Activated T-helper 1 cell treated with anti-CD3 and anti-CD28 coated beads, Interleukin-12 subunit alpha, Interleukin-12 subunit beta, Interleukin-2, Interleukin-4 antibody, amounts not matched to agents 30 ng/mL and 10 ng/mL and 1 ng/mL, durations not matched to agents 14 hours and 24 hours and 36 hours (primary cell): ENCODE data around the gene GGCX. TPM values are rescaled to one million over a fixed set of nuclear protein-coding genes. Genes with fewer than 3 reads are reported as not detected.

Experiments
- DNase-seq: peaks from one replicate; pipeline ENCODE4 v3.0.0; 2021; ENCODE audit warnings: low spot score
- H3K27ac Mint-ChIP-seq: one replicate; pipeline ENCODE4 v1.8.0; 2021; ENCODE audit warnings: mild to moderate bottlenecking, mixed read lengths
- H3K27me3 Mint-ChIP-seq: one replicate; pipeline ENCODE4 v1.8.0; 2022; ENCODE audit warnings: mild to moderate bottlenecking, moderate library complexity, mixed read lengths; ENCODE audit not compliant: insufficient read depth
- H3K36me3 Mint-ChIP-seq: one replicate; pipeline ENCODE4 v1.8.0; 2021; ENCODE audit warnings: low read depth, mixed read lengths
- H3K4me1 Mint-ChIP-seq: one replicate; pipeline ENCODE4 v1.8.0; 2021; ENCODE audit warnings: low read depth, mixed read lengths
- H3K4me3 Mint-ChIP-seq: one replicate; pipeline ENCODE4 v1.8.0; 2021; ENCODE audit warnings: mild to moderate bottlenecking, moderate library complexity, mixed read lengths
- H3K9me3 Mint-ChIP-seq: one replicate; pipeline ENCODE4 v1.8.0; 2021; ENCODE audit warnings: mixed read lengths
- intact Hi-C: fragments of 100-400 bp; cut with micrococcal nuclease; formaldehyde crosslinking; loops from one replicate; pipeline ENCODE4 v1.15.1; 2024
- total RNA-seq: library from RNA; stranded (reverse); gene quantifications from 2 replicates; pipeline ENCODE4 v1.2.3, GENCODE V29; 2022

GGCX gene
- total RNA-seq, 1 donor from 2014 or later, result 26.2 TPM

DNA sequence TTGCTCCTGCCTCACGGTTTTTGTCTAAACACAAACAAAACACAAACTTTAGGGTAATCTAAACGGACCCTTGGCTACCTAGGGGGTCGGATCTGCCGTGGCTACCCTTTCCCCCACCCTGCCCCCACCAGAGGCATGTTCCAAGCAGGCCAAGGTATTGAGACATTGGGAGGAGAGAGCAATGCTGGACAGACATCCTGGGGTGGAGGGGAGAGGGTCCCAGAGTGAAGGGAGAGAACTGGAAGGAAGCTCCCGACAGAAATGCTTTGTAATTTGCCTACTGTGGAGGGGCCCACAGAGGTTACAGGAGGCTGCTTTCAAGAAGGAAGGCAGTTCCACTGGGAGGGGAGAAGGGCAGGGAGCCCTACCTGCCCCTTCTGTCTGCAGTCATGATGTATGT lies 36.3 kb downstream of the GGCX start:
- Mint-ChIP-seq H3K36me3 (no peaks in the 10 kb centered on the region), H3K27ac (no peak overlapping the region), H3K9me3 (no peaks in the 10 kb centered on the region), H3K4me1 (no peaks in the 10 kb centered on the region), H3K27me3 (peaks cover 24% of the 10 kb centered on the region), H3K4me3 (no peak overlapping the region)
- intact Hi-C loops, result no loop called here
- DNase-seq, result no peak

DNA sequence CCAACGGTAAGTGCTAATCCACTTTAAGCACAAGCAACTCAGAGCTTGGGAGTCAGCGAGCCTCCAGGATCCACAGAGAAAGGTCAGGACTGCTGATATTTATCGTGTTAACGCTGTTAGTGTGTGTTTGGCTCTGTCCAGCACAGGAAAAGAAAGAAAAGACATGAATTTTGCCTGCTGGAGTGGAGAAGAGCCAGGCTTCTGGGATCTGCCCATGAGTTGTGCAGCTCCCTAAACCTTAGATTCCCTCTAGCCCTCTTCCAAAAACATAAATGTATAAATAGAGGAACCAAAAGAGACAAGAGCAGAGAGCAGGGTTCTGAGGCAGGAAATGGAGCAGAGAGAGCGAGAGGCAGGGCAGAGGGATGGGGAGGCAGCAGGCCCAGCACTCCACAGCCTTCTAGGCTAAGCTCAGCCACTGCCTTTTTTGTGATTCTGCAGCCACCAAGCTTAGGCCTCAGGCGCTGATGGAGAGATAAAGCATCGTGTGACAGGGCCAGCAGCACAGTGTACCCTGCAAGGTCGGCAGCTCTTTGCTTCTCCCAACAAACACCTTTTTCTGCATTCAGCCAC lies 36.9 kb downstream of the GGCX start:
- no peak overlapping the region for H3K27ac Mint-ChIP-seq
- H3K27me3 Mint-ChIP-seq, result peaks cover 18% of the 10 kb centered on the region
- intact Hi-C loops, result no loop called here
- no peak for DNase-seq
- H3K9me3 Mint-ChIP-seq, result no peaks in the 10 kb centered on the region
- H3K4me1 Mint-ChIP-seq, result no peaks in the 10 kb centered on the region
- no peak overlapping the region for H3K4me3 Mint-ChIP-seq
- no peaks in the 10 kb centered on the region for H3K36me3 Mint-ChIP-seq

DNA sequence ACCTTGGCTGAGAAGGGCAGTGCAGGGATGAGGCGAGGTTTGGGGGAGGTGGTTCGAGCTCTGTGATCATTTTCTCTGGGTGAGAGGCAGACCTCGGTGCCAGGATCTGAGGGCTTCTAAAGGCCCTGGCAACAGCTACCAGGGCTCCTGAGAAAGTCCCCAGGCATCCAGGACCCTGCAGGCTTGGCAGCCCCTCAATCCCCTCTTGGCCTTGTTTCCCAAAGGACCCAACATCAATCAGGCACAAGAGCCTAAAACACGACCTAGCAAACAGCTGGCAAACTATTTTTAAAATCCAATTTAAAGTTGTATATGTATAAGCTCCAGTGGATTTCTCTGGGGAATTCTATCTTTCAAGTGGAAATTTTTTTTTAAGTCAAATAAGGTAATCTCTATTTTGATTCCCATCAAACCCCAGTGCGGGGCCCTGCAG lies 37.4 kb downstream of the GGCX start:
- Mint-ChIP-seq H3K4me1 (no peaks in the 10 kb centered on the region), H3K9me3 (no peaks in the 10 kb centered on the region), H3K27me3 (peaks cover 18% of the 10 kb centered on the region), H3K36me3 (no peaks in the 10 kb centered on the region), H3K27ac (no peak overlapping the region), H3K4me3 (no peak overlapping the region)
- DNase-seq, result no peak
- intact Hi-C loops, result no loop called here

DNA sequence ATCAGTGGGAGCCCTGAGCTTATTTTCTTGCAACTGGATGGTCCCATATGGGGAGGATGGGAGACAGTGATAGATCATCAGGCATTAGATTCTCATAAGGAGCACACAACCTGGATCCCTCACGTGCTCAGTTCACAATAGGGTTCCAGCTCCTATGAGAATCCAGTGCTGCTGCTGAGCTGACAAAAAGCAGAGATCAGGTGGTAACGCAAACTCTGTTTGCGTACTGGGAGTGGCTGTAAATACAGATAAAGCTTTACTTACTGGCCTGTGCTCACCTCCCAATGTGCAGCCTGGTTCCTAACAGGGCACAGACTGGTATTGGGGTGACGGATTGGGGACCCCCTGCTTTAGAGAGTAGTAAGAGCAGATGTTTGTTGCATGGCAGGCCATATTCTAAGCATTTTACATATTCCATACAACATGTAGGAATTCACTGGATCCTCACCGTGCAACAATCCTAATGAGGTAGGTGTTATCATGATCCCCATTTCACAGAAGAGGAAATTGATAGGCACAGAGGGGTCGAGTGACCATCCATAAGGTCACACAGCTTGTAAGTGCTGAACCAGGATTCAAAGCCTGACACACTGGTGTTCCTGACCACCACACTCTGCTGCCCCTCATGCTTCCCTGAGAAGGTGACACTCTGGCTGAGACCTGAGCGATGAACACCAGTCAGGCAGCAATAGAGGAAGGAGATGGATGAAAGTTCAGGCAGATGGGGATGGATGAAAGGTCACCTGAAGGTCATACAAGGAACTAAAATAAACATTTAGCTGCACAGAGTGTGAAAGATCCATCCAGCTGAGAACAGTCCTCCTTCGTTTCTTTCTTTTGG lies 38.0 kb downstream of the GGCX start:
- Mint-ChIP-seq H3K36me3 (no peaks in the 10 kb centered on the region), H3K9me3 (no peaks in the 10 kb centered on the region), H3K4me1 (no peaks in the 10 kb centered on the region), H3K27ac (no peak overlapping the region), H3K4me3 (no peak overlapping the region), H3K27me3 (peaks cover 15% of the 10 kb centered on the region)
- DNase-seq, result no peak
- intact Hi-C loops, result no loop called here

DNA sequence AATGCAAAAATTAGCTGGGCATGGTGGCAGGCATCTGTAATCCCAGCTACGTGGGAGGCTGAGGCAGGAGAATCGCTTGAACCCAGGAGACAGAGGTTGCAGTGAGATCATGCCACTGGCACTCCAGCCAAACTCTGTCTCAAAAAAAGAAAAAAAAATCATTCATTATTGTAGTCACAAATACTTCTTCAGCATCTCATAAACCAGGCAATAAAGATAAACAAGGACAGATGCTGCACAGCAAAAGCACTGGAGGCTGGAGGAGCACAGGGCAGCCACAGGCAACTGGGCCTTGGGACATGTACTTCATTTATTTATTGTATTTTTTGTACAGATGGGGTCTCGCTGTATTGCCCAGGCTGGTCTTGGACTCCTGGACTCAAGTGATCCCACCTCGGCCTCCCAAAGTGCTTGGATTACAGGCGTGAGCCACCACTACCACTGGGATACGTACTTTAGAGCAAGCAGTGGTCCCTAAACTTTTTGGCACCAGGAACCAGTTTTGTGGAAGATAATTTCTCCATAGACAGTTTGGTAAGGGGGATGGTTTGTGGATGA lies 39.1 kb downstream of the GGCX start:
- no peaks in the 10 kb centered on the region for H3K9me3 Mint-ChIP-seq
- no peak for DNase-seq
- no peak overlapping the region for H3K4me3 Mint-ChIP-seq
- H3K27me3 Mint-ChIP-seq, result peaks cover 6% of the 10 kb centered on the region
- intact Hi-C loops, result no loop called here
- no peaks in the 10 kb centered on the region for H3K36me3 Mint-ChIP-seq
- H3K4me1 Mint-ChIP-seq, result no peaks in the 10 kb centered on the region
- no peak overlapping the region for H3K27ac Mint-ChIP-seq

- H3K36me3 Mint-ChIP-seq, result no peaks in the 10 kb centered on the region
- no peaks in the 10 kb centered on the region for H3K4me1 Mint-ChIP-seq
- intact Hi-C loops, result no loop called here
- DNase-seq, result no peak
- H3K4me3 Mint-ChIP-seq, result no peak overlapping the region
- no peak overlapping the region for H3K27ac Mint-ChIP-seq
- peaks cover 3% of the 10 kb centered on the region for H3K27me3 Mint-ChIP-seq
- H3K9me3 Mint-ChIP-seq, result no peaks in the 10 kb centered on the region
Observed at GRCh38 chr2:85516653-85517389, 44.5 kb downstream of the GGCX start.

DNA sequence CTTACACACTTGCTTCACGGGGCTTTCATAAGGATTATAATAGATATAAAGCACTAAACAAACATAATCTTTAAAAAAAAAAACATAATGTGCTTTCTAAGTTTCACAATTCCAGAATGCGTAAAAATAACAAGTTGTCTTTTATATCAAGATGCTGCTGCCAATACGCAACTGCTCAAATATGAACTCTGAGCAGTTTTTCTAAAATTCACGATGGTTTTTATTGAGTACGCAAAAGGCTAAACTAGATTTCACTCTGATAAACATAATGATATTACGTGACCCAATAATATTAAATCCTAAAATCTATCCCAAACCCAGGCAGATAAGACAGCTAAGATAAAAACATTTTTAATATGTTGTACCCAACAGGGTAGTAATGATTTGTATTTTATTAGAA lies 47.0 kb downstream of the GGCX start:
- Mint-ChIP-seq H3K4me3 (no peak overlapping the region), H3K36me3 (no peaks in the 10 kb centered on the region), H3K27me3 (no peaks in the 10 kb centered on the region), H3K27ac (no peak overlapping the region), H3K4me1 (no peaks in the 10 kb centered on the region), H3K9me3 (no peaks in the 10 kb centered on the region)
- no peak for DNase-seq
- intact Hi-C loops, result no loop called here

- Mint-ChIP-seq H3K27ac (no peak overlapping the region), H3K4me1 (no peaks in the 10 kb centered on the region), H3K9me3 (no peaks in the 10 kb centered on the region), H3K27me3 (peaks cover 2% of the 10 kb centered on the region), H3K36me3 (no peaks in the 10 kb centered on the region), H3K4me3 (no peak overlapping the region)
- no peak for DNase-seq
- intact Hi-C loops, result no loop called here
Observed at GRCh38 chr2:85511008-85511811, 50.1 kb downstream of the GGCX start.

DNA sequence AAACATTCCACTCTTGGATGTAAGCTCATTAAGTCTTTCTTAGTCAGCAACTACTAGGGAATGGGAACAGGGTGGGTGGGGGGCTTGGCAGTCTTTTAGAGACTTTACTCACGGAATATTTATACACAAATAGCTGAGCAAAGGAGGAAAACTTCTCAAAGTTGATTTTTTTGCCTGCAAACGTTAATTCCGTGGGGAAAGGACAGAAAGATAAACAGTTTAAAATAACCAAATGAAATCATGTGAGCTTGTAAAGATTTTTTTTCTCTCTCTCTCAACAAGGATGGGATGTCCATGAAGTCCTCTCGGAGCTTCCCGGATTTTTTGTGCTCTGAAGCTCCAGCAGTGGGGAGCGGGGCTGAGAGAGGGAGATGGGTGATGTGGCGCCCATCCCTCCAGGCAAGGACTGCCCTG lies 54.5 kb downstream of the GGCX start:
- Mint-ChIP-seq H3K36me3 (no peaks in the 10 kb centered on the region), H3K9me3 (no peaks in the 10 kb centered on the region), H3K27me3 (peaks cover 2% of the 10 kb centered on the region), H3K27ac (no peak overlapping the region), H3K4me1 (no peaks in the 10 kb centered on the region), H3K4me3 (no peak overlapping the region)
- no peak for DNase-seq
- intact Hi-C loops, result no loop called here

DNA sequence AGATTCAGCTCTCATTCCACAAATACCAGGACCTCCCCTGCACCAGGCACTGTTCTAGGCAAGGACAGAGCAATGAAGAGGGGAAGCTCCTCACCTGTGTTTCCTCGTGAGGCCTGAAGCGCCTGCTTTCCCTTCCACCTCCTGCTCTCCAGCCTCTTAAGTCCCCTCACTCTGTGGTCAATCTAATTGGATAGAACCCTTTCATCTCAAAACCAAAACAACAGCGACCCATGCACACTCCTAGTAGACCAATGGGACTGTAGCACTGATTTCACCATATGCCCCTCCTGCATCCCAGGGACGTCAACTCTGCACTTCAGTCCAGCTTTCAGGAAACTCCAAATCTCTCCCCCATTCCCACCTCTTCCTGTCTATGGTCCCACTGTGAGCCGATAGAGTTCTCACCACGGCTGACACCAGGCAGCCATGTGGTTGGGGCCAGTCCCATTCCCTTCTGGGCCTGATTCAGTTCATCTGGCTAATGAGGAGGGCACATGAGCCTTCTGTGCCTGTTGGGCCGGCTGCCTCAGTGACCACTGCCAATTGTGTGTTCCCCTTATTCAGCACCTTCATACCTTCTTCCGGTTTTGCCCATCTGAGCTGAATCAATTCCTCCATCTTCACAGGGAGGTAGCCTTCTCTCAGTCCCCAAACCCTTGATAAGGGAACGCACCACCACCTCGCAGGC lies 55.6 kb downstream of the GGCX start:
- Mint-ChIP-seq H3K27me3 (peaks cover 2% of the 10 kb centered on the region), H3K36me3 (no peaks in the 10 kb centered on the region), H3K4me1 (no peaks in the 10 kb centered on the region), H3K4me3 (no peak overlapping the region), H3K9me3 (no peaks in the 10 kb centered on the region), H3K27ac (no peak overlapping the region)
- intact Hi-C loops, result no loop called here
- no peak for DNase-seq

DNA sequence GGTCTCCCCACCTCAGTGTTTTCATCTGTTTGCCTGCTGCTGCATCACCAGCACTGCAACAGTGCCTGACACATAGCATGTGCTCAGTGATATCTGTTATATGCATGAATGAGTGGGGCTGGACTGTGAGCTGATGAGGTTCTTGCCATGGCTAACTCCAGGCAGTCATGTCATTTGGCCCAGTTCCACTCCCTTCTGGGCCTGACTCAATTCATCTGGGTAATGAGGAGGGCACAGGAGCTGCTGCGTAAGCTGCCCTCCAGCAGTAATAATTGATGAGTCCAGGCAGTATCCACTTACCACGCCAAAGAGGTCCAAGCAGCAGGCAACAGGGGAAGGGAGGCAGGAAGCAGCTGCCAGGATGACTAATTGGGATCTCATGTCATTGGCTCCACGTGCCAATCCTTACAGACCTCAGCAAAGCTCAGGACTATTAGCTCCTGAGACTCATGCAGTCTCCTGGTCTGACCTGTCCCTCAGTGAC lies 56.5 kb downstream of the GGCX start:
- peaks cover 2% of the 10 kb centered on the region for H3K27me3 Mint-ChIP-seq
- intact Hi-C loops, result no loop called here
- H3K9me3 Mint-ChIP-seq, result no peaks in the 10 kb centered on the region
- H3K4me3 Mint-ChIP-seq, result no peak overlapping the region
- no peak for DNase-seq
- H3K36me3 Mint-ChIP-seq, result no peaks in the 10 kb centered on the region
- no peak overlapping the region for H3K27ac Mint-ChIP-seq
- no peaks in the 10 kb centered on the region for H3K4me1 Mint-ChIP-seq
